ENCODE data around the gene RGP1. TPM values are rescaled to one million over a fixed set of nuclear protein-coding genes. Genes with fewer than 3 reads are reported as not detected.
A peak's percentile ranks its signal among the peaks of the same experiment; 100 is the strongest.

The RGP1 gene
- total RNA-seq, 1 experiment from 2014 or later: 13.8 TPM

DNA sequence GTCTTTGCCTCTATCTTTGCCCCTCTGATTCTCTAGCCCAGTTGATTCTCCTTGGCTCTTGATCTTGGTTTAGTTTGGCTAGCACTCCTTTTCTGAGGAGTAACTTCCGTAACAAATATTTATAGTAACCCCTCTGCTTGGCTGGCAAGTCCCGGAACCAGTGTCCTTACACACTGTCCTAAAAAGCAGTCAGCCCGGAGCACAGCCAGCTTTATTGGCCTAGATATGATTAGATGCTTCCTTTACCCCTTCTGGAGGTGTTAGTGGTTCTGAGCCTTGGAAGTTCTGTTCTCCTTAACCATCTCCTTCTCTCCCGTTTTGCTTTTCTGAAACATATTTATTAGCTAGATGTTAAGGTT, 22.0 kb downstream of the RGP1 start:
- Histone ChIP-seq H3K9ac (ENCODE audit: low read length) (no peak overlapping the region), H3K36me3 (ENCODE audit: low read depth, low read length) (no peaks in the 10 kb centered on the region), H3K79me2 (ENCODE audit: low read length) (no peaks in the 10 kb centered on the region), H2AFZ (ENCODE audit: low read length) (0 out of 2 replicates have a peak overlapping the region, but pooled peaks have one; percentile 29), H3K27ac (ENCODE audit: low read length) (peak overlapping the region; percentile 64), H3K4me2 (ENCODE audit: low read length) (peak overlapping the region; percentile 58), H3K27me3 (ENCODE audit: low read length) (no peaks in the 10 kb centered on the region), H3K9me3 (ENCODE audit: low read length) (no peaks in the 10 kb centered on the region), H3F3A (ENCODE audit: low read length, unreplicated experiment) (peaks cover 5% of the 10 kb centered on the region), H3K9me2 (replicated peaks; ENCODE audit: low read length) (no peaks in the 10 kb centered on the region), H3K4me1 (ENCODE audit: insufficient read depth, low read length) (peaks cover 37% of the 10 kb centered on the region), H4K20me1 (ENCODE audit: low read length) (no peaks in the 10 kb centered on the region), H3K4me3 (ENCODE audit: low read length) (peak overlapping the region; percentile 22; the same call in 1 of the 2 replicates)
- intact Hi-C loops (cut with micrococcal nuclease): loop anchor here (1.0 to 10.0 kb wide), 2 partner anchors 14 to 54 kb away; partner anchors contain the start of genes FAM221B and TMEM8B
- ATAC-seq (peak; percentile 79), DNase-seq (peak; percentile 35)
- BruUV-seq (replicated peaks): TSS peak; percentile 87
- TF ChIP-seq EZH2phosphoT487 (IDR thresholded peaks at IDR 0.05; ENCODE audit: borderline replicate concordance, low read length) (no peak), EZH2 (IDR thresholded peaks at IDR 0.05; ENCODE audit: low read length, unreplicated experiment) (no peak), CTCF (conservative IDR thresholded peaks at IDR 0.05; ENCODE audit: low read depth, low read length) (no peak)
- ChIA-PET CTCF (interaction anchor here (0.6 to 1.7 kb wide), 2 partner anchors 10 to 22 kb away, joined by 6 to 7 read pairs; partner anchors contain the start of genes GBA2 and RGP1), POLR2A (ENCODE audit: unreplicated experiment) (interaction anchor here (0.6 to 0.9 kb wide), 2 partner anchors 101 to 113 kb away, joined by 3 read pairs; partner anchors contain the start of gene RMRP)

DNA sequence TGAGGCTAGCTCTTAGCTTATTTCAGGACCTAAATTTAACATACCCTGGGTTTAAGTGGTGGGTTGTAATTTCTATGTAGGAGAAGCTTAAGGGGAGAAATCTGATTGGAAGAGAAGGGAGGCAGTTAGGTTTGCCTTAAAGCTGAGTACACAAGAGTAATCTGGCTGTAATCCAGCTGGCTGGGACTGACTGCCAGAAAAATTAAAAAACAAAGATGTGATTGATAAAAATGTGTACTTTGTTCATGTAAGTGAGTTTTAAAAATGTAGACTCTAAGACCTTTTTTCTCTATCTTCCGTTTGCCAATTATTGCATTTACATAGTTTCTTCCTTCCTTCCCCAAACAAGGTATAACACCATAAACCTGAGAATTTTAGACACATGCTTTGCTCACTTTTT, 22.4 kb downstream of the RGP1 start:
- POLR2A ChIA-PET (ENCODE audit: unreplicated experiment): interaction anchor here (0.6 to 0.9 kb wide), 2 partner anchors 101 to 114 kb away, joined by 3 read pairs; partner anchors contain the start of gene RMRP

DNA sequence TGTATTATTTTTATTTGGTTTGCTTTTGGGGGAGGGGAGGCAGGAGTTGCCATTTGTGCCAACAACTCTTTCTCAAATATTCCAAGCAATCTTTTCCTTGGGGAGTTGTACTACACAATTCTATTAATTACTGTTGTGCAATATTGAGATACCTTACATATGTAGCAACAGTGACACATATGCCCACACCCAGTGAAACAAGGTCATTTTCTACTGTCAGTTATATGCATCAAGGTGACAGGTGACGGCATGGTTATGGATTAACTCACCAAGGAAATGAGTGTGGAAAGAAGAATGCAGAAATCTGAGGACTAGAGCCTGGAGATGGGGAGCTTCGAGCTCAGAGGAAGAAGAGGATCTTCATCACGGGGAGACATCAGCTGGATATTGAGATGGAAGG, 22.9 kb downstream of the RGP1 start:
- intact Hi-C loops (cut with micrococcal nuclease): loop anchor here (1.0 to 10.0 kb wide), 2 partner anchors 15 to 53 kb away; partner anchors contain the start of genes FAM221B and TMEM8B
- peaks cover 5% of the 10 kb centered on the region for H3F3A ChIP-seq (ENCODE audit: low read length, unreplicated experiment)
- H3K4me2 ChIP-seq (ENCODE audit: low read length): peak overlapping the region; percentile 58
- H3K27ac ChIP-seq (ENCODE audit: low read length): peak overlapping the region; percentile 64
- ATAC-seq (peak; percentile 72), DNase-seq (peak; percentile 77)
- no peak overlapping the region for H3K9ac ChIP-seq (ENCODE audit: low read length)
- no peak for TF ChIP-seq EZH2phosphoT487 (IDR thresholded peaks at IDR 0.05; ENCODE audit: borderline replicate concordance, low read length)
- TF ChIP-seq EZH2 (IDR thresholded peaks at IDR 0.05; ENCODE audit: low read length, unreplicated experiment): no peak
- no peak for TF ChIP-seq CTCF (conservative IDR thresholded peaks at IDR 0.05; ENCODE audit: low read depth, low read length)
- no TSS peak for BruUV-seq (replicated peaks)
- no peaks in the 10 kb centered on the region for H3K9me2 ChIP-seq (replicated peaks; ENCODE audit: low read length)
- H4K20me1 ChIP-seq (ENCODE audit: low read length): no peaks in the 10 kb centered on the region
- no peak overlapping the region for H2AFZ ChIP-seq (ENCODE audit: low read length)
- no peaks in the 10 kb centered on the region for H3K9me3 ChIP-seq (ENCODE audit: low read length)
- ChIA-PET CTCF (interaction anchor here (0.5 to 1.7 kb wide), 2 partner anchors 19 to 23 kb away, joined by 3 to 6 read pairs; partner anchors contain the start of genes GBA2 and RGP1), POLR2A (ENCODE audit: unreplicated experiment) (no interaction called here)
- H3K27me3 ChIP-seq (ENCODE audit: low read length): no peaks in the 10 kb centered on the region
- no peaks in the 10 kb centered on the region for H3K79me2 ChIP-seq (ENCODE audit: low read length)
- H3K36me3 ChIP-seq (ENCODE audit: low read depth, low read length): no peaks in the 10 kb centered on the region
- peak overlapping the region; percentile 22; the same call in 1 of the 2 replicates for H3K4me3 ChIP-seq (ENCODE audit: low read length)
- H3K4me1 ChIP-seq (ENCODE audit: insufficient read depth, low read length): peaks cover 37% of the 10 kb centered on the region

More for the DNA sequence above, 22.4 kb downstream of the RGP1 start:
- peak; percentile 69 for DNase-seq
- Histone ChIP-seq H3K27ac (ENCODE audit: low read length) (peak overlapping the region; percentile 64), H3K27me3 (ENCODE audit: low read length) (no peaks in the 10 kb centered on the region), H3K79me2 (ENCODE audit: low read length) (no peaks in the 10 kb centered on the region), H2AFZ (ENCODE audit: low read length) (0 out of 2 replicates have a peak overlapping the region, but pooled peaks have one; percentile 29), H3F3A (ENCODE audit: low read length, unreplicated experiment) (peaks cover 5% of the 10 kb centered on the region), H3K9me3 (ENCODE audit: low read length) (no peaks in the 10 kb centered on the region), H3K4me3 (ENCODE audit: low read length) (peak overlapping the region; percentile 22; the same call in 1 of the 2 replicates), H3K36me3 (ENCODE audit: low read depth, low read length) (no peaks in the 10 kb centered on the region), H3K4me2 (ENCODE audit: low read length) (peak overlapping the region; percentile 58), H4K20me1 (ENCODE audit: low read length) (no peaks in the 10 kb centered on the region), H3K9me2 (replicated peaks; ENCODE audit: low read length) (no peaks in the 10 kb centered on the region), H3K9ac (ENCODE audit: low read length) (no peak overlapping the region), H3K4me1 (ENCODE audit: insufficient read depth, low read length) (peaks cover 37% of the 10 kb centered on the region)
- BruUV-seq (replicated peaks): no TSS peak
- intact Hi-C loops (cut with micrococcal nuclease): loop anchor here (1.0 to 10.0 kb wide), 2 partner anchors 14 to 53 kb away; partner anchors contain the start of genes FAM221B and TMEM8B
- ATAC-seq: peak; percentile 64
- TF ChIP-seq EZH2 (IDR thresholded peaks at IDR 0.05; ENCODE audit: low read length, unreplicated experiment): no peak
- TF ChIP-seq EZH2phosphoT487 (IDR thresholded peaks at IDR 0.05; ENCODE audit: borderline replicate concordance, low read length): no peak
- CTCF ChIA-PET: interaction anchor here (0.5 to 1.7 kb wide), 2 partner anchors 19 to 22 kb away, joined by 3 to 6 read pairs; partner anchors contain the start of genes GBA2 and RGP1

All from PC-3 (cell line).